Neuron (in vitro differentiated cells): ENCODE measurements around the gene ITGA11.

Experiments
- H2AFZ ChIP-seq: one replicate; pipeline ENCODE4 v1.6.1; 2013; ENCODE audit warnings: low read depth, mild to moderate bottlenecking, inconsistent platforms, low read length, moderate library complexity
- H3K27me3 ChIP-seq: one replicate; pipeline ENCODE4 v1.6.1; 2013; ENCODE audit warnings: low read length; ENCODE audit not compliant: insufficient read depth
- H3K36me3 ChIP-seq: one replicate; pipeline ENCODE4 v1.6.1; 2013; ENCODE audit warnings: low read length; ENCODE audit not compliant: insufficient read depth
- H3K4me1 ChIP-seq: one replicate; pipeline ENCODE4 v1.6.1; 2013; ENCODE audit warnings: low read length; ENCODE audit not compliant: insufficient read depth
- H3K4me3 ChIP-seq: 2 replicates; pipeline ENCODE4 v1.5.1; 2013; ENCODE audit warnings: mild to moderate bottlenecking, low read length, moderate library complexity
- H3K9me3 ChIP-seq: one replicate; pipeline ENCODE4 v1.6.1; 2013; ENCODE audit warnings: low read length

The ITGA11 gene

DNA sequence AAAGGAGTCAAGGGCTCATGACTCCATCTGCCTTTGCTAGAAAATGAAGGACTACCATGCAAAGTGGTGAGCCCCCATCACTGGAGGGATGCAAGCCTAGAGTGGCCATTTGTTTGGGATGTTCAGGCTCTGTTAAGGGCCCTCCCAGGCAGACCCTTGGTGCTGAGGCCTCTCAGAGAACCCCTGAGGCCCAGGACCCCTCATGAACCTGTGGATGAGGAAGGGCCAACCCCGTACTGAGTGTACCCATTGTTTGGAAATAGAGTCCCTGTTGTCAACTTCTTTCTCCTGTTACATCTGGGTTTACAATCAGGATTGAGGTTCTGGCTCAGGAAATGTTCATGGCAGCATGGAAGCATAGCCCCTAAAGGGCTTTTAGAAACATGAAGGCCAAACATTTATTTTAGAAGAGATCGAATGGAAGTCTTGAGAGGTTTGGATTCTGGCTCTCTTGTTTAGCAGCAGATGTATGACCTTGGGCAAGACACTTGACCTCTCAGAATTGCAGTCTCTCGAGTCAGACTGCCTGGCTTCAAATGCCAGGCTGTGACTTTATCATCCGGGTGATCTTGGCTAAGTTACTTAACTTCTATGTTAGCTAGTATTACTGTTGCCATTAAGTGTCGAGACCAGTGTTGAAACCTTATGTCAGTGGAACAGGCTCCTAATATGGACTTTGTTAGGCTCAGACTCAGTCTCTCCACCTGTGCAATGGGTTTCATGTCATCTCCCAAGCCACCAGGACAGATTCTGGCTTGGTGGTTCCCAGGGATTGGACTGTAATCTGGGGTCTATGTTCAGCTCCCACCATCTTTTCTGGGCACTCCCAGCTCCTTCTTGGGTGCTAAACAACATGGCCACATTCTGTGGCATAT is 12.4 kb downstream of the ITGA11 start:
- H2AFZ ChIP-seq, result no peak overlapping the region
- peaks cover 6% of the 10 kb centered on the region for H3K4me1 ChIP-seq
- no peaks in the 10 kb centered on the region for H3K9me3 ChIP-seq
- no peak overlapping the region for H3K4me3 ChIP-seq
- peaks cover 5% of the 10 kb centered on the region for H3K27me3 ChIP-seq
- no peaks in the 10 kb centered on the region for H3K36me3 ChIP-seq

- Histone ChIP-seq H2AFZ (no peak overlapping the region), H3K36me3 (no peaks in the 10 kb centered on the region), H3K4me1 (peaks cover 6% of the 10 kb centered on the region), H3K4me3 (no peak overlapping the region), H3K27me3 (peaks cover 3% of the 10 kb centered on the region), H3K9me3 (no peaks in the 10 kb centered on the region)
Observed at GRCh38 chr15:68418611-68419161, 13.3 kb downstream of the ITGA11 start.

GRCh38 chr15:68417897-68418296 is 14.1 kb downstream of the ITGA11 start:
- H3K4me3 ChIP-seq, result no peak overlapping the region
- no peaks in the 10 kb centered on the region for H3K27me3 ChIP-seq
- no peaks in the 10 kb centered on the region for H3K36me3 ChIP-seq
- no peak overlapping the region for H2AFZ ChIP-seq
- no peaks in the 10 kb centered on the region for H3K9me3 ChIP-seq
- peaks cover 6% of the 10 kb centered on the region for H3K4me1 ChIP-seq

GRCh38 chr15:68417051-68417450 is 14.9 kb downstream of the ITGA11 start:
- H3K36me3 ChIP-seq, result no peaks in the 10 kb centered on the region
- H3K27me3 ChIP-seq, result no peaks in the 10 kb centered on the region
- no peaks in the 10 kb centered on the region for H3K9me3 ChIP-seq
- H3K4me1 ChIP-seq, result peaks cover 6% of the 10 kb centered on the region
- H2AFZ ChIP-seq, result no peak overlapping the region
- no peak overlapping the region for H3K4me3 ChIP-seq

GRCh38 chr15:68416158-68416535 is 15.8 kb downstream of the ITGA11 start:
- peaks cover 6% of the 10 kb centered on the region for H3K4me1 ChIP-seq
- H3K9me3 ChIP-seq, result no peaks in the 10 kb centered on the region
- no peak overlapping the region for H2AFZ ChIP-seq
- no peaks in the 10 kb centered on the region for H3K27me3 ChIP-seq
- H3K4me3 ChIP-seq, result no peak overlapping the region
- no peaks in the 10 kb centered on the region for H3K36me3 ChIP-seq

DNA sequence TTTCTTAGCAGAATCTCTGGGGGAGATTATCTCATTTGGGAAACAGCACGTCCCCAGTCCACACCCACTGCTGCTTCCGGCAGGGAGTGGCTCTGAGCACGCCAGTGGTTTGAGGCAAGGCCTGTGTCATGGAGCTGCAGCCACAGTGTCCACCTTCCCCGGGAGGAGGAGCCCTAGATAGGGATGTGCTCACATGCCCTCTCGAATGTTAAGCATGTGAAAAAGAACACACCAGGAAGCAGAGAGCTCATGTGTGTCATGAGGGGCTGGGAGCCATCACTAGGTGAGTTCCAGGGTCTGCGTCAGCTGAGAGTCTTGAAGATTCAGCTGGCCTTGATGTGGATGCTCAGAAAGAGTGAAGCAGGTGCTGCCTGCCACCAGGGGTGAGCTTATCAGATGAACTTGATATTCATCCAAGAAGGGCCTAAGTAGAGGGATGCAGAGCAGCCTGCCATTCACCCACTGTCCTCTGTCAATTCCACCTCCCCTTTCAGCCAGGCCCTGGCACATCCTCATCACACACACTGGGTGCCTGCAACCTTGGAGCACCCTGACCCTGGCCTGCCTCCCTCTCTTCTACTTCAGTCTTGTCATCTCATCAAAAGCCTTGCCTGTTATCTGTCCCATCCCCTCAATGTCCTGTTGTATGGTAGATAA is 16.3 kb downstream of the ITGA11 start:
- no peaks in the 10 kb centered on the region for H3K9me3 ChIP-seq
- no peaks in the 10 kb centered on the region for H3K27me3 ChIP-seq
- H2AFZ ChIP-seq, result no peak overlapping the region
- no peaks in the 10 kb centered on the region for H3K36me3 ChIP-seq
- peaks cover 6% of the 10 kb centered on the region for H3K4me1 ChIP-seq
- H3K4me3 ChIP-seq, result no peak overlapping the region

- Histone ChIP-seq H3K4me1 (peaks cover 3% of the 10 kb centered on the region), H3K36me3 (no peaks in the 10 kb centered on the region), H3K9me3 (no peaks in the 10 kb centered on the region), H3K27me3 (no peaks in the 10 kb centered on the region), H3K4me3 (no peak overlapping the region), H2AFZ (no peak overlapping the region)
Observed at GRCh38 chr15:68415061-68415460, 16.9 kb downstream of the ITGA11 start.

GRCh38 chr15:68414591-68414990 is 17.4 kb downstream of the ITGA11 start:
- Histone ChIP-seq H3K27me3 (no peaks in the 10 kb centered on the region), H3K4me3 (no peak overlapping the region), H3K36me3 (no peaks in the 10 kb centered on the region), H3K4me1 (no peaks in the 10 kb centered on the region), H2AFZ (no peak overlapping the region), H3K9me3 (no peaks in the 10 kb centered on the region)

DNA sequence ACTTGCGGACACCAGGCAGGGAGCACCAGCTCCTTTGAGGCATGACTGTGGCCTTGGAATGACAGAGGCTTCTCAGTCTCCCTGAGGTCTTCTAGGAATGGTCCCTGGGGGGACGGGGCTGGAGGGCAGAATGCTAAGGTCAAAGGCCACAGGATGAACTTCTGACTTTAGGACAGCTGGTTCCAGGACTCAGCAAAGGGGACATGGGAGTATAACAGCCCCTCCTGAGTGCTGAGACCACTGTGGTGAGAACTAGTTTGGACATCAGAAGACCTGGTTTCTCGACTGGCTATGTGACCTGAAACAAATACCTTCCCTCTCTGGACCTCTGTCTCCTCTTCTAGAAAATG is 17.8 kb downstream of the ITGA11 start:
- Histone ChIP-seq H2AFZ (no peak overlapping the region), H3K27me3 (no peaks in the 10 kb centered on the region), H3K4me1 (no peaks in the 10 kb centered on the region), H3K4me3 (no peak overlapping the region), H3K9me3 (no peaks in the 10 kb centered on the region), H3K36me3 (no peaks in the 10 kb centered on the region)

DNA sequence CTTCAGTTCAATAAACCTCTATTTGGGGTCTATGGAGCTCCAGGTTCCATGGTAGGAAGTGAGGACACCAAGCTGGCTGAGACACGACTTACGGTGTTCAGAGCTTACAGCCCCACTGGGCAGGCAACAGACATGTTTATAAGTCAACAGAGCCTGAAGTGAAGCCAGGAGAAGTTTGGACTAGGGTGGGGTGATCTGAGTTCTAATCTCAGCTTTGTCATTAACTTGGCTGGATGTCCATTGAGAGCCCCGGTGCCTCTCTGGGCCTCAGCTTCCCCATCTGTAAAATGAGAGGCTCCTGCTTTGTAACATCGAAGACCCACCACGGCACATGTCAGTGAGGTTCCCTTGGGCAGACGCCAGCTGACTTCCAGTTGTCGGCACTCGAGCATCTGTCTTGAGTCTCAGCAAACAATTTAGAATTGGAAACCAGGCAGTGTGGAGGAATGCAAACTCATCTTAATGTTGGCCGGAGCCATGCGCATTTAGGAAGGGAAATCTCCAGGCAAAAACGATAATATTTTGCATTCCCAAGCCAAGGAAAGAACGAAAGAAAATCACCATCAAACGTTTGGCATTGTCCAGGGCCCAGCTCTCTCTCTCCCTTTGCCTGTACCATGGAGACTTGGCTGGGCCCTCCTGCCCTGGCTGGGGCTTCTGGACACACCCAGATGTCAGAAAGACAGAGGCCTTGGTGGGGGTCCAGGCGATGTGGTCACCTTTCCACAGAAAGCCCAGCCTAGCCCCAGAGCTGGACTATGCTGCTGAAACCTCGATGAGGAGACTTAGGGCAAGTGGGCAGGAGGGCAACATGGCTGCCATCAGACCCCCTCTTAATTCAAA is 18.4 kb downstream of the ITGA11 start:
- Histone ChIP-seq H3K36me3 (no peaks in the 10 kb centered on the region), H3K4me3 (no peak overlapping the region), H3K27me3 (no peaks in the 10 kb centered on the region), H3K9me3 (no peaks in the 10 kb centered on the region), H2AFZ (no peak overlapping the region), H3K4me1 (no peaks in the 10 kb centered on the region)

DNA sequence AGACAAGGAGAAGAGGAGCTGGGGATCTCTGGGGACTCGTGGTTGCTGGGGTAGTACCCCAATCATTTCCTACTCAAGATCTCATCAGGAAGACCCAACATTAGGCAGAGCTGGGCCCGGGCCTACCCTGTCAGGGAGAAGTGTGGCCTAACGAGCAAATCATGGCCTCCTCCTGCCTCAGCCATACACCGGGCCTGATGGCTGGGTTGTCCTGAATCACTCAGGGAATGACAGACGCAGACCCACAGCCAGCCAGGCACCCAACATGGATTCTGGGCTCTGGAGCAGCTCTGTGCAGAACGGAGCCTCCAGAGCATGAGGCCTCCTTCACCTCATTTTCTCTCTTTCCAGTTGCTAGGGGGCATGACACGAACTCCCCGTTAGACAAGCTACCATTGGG is 19.7 kb downstream of the ITGA11 start:
- Histone ChIP-seq H2AFZ (no peak overlapping the region), H3K36me3 (no peaks in the 10 kb centered on the region), H3K4me1 (no peaks in the 10 kb centered on the region), H3K9me3 (no peaks in the 10 kb centered on the region), H3K4me3 (no peak overlapping the region), H3K27me3 (peaks cover 5% of the 10 kb centered on the region)

DNA sequence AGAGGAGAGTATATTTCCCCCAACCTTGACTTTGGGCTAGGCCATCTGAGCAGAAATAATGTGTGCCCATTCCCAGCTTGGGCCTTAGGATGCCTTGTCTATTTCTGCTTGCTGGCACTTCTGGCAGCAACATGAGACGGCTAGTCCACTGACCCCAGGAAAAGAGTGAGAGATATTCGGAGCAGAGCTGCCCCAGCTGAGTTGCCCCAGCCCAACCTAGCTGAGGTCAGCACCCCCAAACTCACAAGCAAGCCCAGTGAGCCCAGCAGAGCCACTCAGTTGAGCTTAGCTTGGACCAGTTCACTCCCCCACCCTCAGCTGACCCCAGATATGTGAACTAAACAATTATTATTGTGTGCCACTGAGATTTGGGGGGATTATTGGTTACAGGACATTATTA is 20.2 kb downstream of the ITGA11 start:
- Histone ChIP-seq H3K27me3 (peaks cover 5% of the 10 kb centered on the region), H3K4me1 (no peaks in the 10 kb centered on the region), H3K4me3 (no peak overlapping the region), H2AFZ (no peak overlapping the region), H3K36me3 (no peaks in the 10 kb centered on the region), H3K9me3 (no peaks in the 10 kb centered on the region)

DNA sequence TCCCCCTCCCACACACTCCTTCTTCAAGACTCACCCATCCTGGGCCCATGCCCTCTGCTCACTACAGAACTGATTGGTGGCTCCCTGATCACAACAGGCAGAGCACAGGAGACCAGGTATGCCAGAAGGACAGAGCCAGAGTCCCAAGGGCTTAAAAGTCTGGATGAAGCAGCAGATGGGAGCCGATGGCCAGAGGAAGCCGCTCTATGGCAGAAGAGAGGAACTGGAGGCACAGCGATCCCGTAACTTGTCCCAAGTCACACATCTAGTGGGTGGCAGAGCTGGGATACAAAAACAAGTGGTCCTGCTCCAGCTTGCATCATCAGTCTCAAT is 20.7 kb downstream of the ITGA11 start:
- Histone ChIP-seq H2AFZ (no peak overlapping the region), H3K4me1 (no peaks in the 10 kb centered on the region), H3K27me3 (peaks cover 5% of the 10 kb centered on the region), H3K4me3 (no peak overlapping the region), H3K9me3 (no peaks in the 10 kb centered on the region), H3K36me3 (no peaks in the 10 kb centered on the region)
